Jurkat, Clone E6-1 (cell line): ENCODE data around the gene PODXL2.
"Not testable (repeated sequence)": the region's sequence is repeated elsewhere in the genome, so short reads cannot be mapped to it uniquely, and the experiment has no call there.

Source experiments
- DNase-seq: peaks from one replicate; pipeline ENCODE4 v3.0.0-alpha.2; 2011; ENCODE audit warnings: low read depth, low spot score
- H3K4me3 ChIP-seq: 2 replicates; pipeline ENCODE4 v1.5.1; 2011; ENCODE audit warnings: mild to moderate bottlenecking, low read length, control low read depth, moderate library complexity

Gene PODXL2

GRCh38 chr3:127647166-127647844, 18.3 kb downstream of the PODXL2 start:
- no peak overlapping the region for H3K4me3 ChIP-seq
- DNase-seq, result no peak

- DNase-seq, result no peak
- H3K4me3 ChIP-seq, result no peak overlapping the region
Observed at GRCh38 chr3:127647845-127648204, 18.8 kb downstream of the PODXL2 start.

GRCh38 chr3:127650236-127650635, 21.3 kb downstream of the PODXL2 start:
- no peak overlapping the region for H3K4me3 ChIP-seq
- no peak for DNase-seq

GRCh38 chr3:127651516-127652172, 22.7 kb downstream of the PODXL2 start:
- DNase-seq, result no peak
- no peak overlapping the region for H3K4me3 ChIP-seq

- no peak overlapping the region for H3K4me3 ChIP-seq
- DNase-seq, result peak; percentile 30
Observed at GRCh38 chr3:127652246-127652995, 23.4 kb downstream of the PODXL2 start.

GRCh38 chr3:127654374-127654773, 25.4 kb downstream of the PODXL2 start:
- no peak for DNase-seq
- no peak overlapping the region for H3K4me3 ChIP-seq

GRCh38 chr3:127654993-127655392, 26.0 kb downstream of the PODXL2 start:
- not testable (repeated sequence) for DNase-seq, H3K4me3 ChIP-seq

- H3K4me3 ChIP-seq, result no peak overlapping the region
- no peak for DNase-seq
Observed at GRCh38 chr3:127655641-127656040, 26.7 kb downstream of the PODXL2 start.

- H3K4me3 ChIP-seq, result no peak overlapping the region
- no peak for DNase-seq
Observed at GRCh38 chr3:127656906-127657305, 27.9 kb downstream of the PODXL2 start.

GRCh38 chr3:127658234-127658633, 29.2 kb downstream of the PODXL2 start:
- H3K4me3 ChIP-seq, result no peak overlapping the region
- no peak for DNase-seq

- no peak for DNase-seq
- no peak overlapping the region for H3K4me3 ChIP-seq
Observed at GRCh38 chr3:127660621-127661251, 31.8 kb downstream of the PODXL2 start.

- H3K4me3 ChIP-seq, result no peak overlapping the region
- no peak for DNase-seq
Observed at GRCh38 chr3:127661600-127661999, 32.6 kb downstream of the PODXL2 start.

GRCh38 chr3:127662001-127662469, 33.0 kb downstream of the PODXL2 start:
- H3K4me3 ChIP-seq, result no peak overlapping the region
- DNase-seq, result no peak

GRCh38 chr3:127663151-127663550, 34.2 kb downstream of the PODXL2 start:
- no peak for DNase-seq
- no peak overlapping the region for H3K4me3 ChIP-seq

- no peak for DNase-seq
- no peak overlapping the region for H3K4me3 ChIP-seq
Observed at GRCh38 chr3:127665165-127665564, 36.2 kb downstream of the PODXL2 start.

- DNase-seq, result no peak
- H3K4me3 ChIP-seq, result no peak overlapping the region
Observed at GRCh38 chr3:127665586-127665985, 36.6 kb downstream of the PODXL2 start.

GRCh38 chr3:127666676-127667075, 37.7 kb downstream of the PODXL2 start:
- DNase-seq, result no peak
- no peak overlapping the region for H3K4me3 ChIP-seq

GRCh38 chr3:127667119-127667681, 38.2 kb downstream of the PODXL2 start:
- DNase-seq, result no peak
- no peak overlapping the region for H3K4me3 ChIP-seq

- no peak overlapping the region for H3K4me3 ChIP-seq
- no peak for DNase-seq
Observed at GRCh38 chr3:127668906-127669305, 39.9 kb downstream of the PODXL2 start.
